Activated naive CD8-positive, alpha-beta T cell treated with anti-CD3 and anti-CD28 coated beads, Interleukin-2, amount 50 U/mL, for 16 hours (primary cell): Measurements from ENCODE around the gene SYNJ1.
"Not testable (repeated sequence)": the region's sequence is repeated elsewhere in the genome, so short reads cannot be mapped to it uniquely, and the experiment has no call there.

Experiments used
- DNase-seq: peaks from one replicate; pipeline ENCODE4 v3.0.0-alpha.2; 2020; ENCODE audit warnings: low read depth, low spot score

Gene SYNJ1

DNA sequence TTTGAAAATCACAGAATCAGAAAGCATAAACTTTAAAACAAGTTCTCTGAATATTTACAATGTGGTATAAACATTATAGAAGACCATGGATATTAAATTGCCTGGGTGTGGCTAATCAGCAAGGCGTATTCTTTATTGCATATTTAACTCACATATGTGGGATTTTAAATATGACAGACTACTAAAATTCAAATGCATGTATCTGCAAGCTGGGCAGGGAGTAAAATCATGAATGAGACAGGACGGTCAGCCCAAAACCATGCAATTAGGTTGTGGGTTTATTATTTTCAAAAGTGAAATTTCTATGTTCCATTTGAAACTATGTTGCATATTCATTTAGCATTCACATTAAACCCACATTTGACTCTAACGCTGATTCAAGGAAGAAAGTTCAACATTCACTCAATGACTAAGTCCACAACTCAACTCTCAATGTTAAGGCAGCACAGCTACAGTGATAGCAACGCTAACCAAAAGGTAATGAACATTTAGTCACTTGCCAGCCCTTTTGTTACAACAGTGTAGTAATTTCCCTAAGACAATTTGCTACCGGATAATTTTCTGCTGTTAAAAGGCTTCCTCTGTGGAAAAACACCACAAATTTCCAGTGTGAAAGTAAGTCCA is 6.3 kb upstream of the SYNJ1 start:
- no peak for DNase-seq

DNA sequence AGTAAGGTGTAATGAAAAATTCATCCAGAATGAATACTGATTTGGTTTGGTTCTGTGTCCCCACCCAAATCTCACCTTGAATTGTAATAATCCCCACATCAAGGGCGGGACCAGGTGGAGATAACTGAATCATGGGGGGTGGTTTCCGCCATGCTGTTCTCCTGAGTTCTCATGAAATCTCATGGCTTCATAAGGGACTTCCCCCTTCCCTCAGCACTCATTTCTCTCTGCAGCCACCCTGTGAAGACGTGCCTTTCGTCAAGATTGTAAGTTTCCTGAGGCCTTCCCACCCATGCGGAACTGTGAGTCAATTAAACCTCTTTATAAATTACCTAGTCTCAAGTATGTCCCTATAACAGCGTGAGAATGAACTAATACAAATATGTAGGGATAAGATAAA is 5.5 kb upstream of the SYNJ1 start:
- no peak for DNase-seq

DNA sequence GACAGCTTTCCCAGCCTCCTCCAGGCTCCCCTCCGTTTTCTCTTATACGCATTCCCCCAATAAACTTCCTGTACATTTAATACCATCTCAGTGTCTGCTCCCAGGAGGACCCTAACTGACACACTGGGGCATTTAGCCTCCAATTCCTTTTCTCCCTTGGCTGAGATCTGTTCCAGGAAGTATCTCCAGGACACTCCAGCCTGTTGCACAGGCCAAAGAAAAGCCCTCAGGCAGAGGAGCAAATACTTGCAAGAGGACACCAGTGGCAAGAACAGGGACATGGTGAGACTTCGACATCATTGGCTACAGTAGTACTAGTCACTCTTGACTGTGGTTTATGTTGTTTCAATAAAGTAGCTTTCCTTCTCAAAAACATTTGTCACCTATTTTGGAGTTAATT is 4.7 kb upstream of the SYNJ1 start:
- no peak for DNase-seq

DNA sequence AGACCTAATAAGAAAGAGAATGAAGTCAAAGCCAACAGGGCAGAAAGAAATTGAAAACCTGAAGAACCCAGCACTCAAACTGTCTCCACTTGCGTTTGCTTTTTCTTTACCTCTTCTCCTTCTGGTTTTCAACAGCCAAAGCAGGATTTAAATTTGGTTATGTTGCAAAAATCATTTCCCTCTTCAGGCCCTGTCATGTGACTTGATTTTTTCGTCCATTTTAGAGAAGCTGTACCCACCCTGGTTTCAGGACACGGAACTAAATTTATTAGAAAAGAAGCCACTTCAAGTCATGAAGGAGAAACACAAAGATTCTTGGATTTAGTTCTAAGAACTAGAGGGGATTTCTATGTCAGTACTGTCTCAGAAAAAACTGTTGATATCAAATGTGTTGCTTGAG is 1.0 kb upstream of the SYNJ1 start:
- DNase-seq: no peak

DNA sequence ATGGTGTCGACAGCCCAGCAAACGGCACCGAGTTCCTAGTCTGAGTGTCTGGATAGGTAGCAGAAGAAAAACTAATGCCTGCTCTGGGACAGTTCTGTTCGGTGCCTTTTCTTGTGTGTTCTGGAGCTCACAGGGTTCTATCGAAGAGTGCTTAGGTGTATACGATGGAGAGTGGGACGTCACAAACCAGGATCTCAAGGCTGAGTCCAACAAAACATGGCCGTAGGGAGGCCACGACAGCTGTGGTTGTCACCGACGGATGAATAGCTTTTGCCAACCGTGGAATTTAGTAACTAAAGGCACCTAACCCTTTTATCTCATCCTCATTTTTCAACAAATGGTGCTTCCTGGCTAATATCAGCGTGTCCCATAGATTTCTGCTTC is 635 bp upstream of the SYNJ1 start:
- DNase-seq: no peak

DNA sequence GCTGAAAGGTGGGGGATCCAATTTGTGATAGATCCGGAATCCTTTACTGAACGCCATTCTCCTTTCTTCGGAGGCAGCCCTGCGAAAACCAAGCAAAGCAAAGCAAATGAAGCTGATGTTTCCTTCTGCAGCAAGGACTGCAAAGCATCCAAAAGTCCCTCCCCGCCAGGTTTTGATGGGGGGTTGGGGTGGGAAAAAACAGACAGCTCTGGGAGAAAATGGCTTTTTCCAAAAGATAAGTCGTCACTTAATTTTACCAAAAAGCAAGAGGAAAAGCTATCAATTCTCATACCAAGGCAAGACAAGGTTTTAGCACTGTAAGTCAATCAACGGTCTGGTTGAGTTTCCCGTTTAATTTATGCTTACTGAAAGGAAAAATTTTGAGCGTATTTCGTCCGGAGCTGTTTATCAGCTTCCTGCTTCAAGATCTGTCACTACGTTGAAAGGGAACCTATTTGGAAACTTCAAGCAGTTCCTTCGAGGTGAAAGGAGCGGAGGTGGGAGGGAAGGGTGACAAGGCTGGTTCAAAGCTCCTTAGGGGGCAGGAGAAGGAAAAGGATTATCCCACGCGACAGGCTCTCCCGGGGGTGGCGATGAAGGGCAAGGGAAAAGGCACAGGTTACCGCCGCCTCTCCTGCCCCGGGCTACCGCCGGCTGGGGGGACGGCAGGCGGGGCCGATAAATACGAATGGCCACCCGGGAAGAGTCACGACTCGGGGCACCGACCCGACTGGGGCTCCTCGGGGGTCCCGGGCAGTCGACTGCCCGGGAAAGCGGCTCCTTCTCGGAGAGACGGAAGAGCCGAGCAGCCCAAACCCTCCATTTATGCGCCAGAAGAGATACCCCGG is 750 bp downstream of the SYNJ1 start:
- DNase-seq: no peak

DNA sequence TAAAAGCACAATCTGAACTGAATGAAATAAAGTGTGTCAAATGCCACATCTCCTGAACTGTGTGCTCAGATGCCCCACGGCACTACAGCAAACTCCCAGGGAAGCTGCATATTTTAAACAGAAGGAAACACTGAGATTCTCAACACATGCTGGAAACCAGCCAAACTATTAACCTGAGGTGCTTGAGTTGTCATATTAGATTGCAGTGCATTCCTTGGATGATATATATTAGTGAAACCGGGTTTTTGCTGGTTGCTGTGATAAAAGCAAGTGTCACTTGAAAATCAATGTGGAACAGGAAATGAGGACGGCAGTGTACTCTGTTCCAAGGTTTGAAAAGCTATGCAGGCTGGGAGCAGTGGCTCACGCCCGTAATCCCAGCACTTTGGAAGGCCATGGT is 8.7 kb downstream of the SYNJ1 start:
- no peak for DNase-seq

DNA sequence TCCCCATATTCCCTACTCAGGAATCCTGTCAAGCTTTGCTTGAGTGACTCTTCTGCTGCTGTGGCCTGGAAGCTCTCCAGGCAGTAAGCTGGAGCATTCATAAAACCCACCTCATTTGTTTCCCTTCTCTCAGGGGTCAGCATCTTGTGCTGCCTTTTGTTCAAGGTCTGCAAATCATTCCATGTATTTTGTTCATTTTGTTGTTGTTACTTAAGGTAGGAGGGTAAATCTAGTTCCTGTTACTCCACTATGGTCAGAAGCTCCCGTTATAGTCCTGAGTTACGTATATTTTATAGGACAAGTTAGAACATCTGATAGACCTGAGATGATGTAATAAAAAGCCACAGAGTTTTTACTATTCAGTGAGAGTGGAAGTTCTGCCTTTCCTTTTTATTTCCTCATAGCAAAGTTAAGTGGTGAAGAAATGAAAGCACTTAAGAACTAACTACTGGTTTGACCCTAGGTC is 9.9 kb downstream of the SYNJ1 start:
- DNase-seq: no peak

DNA sequence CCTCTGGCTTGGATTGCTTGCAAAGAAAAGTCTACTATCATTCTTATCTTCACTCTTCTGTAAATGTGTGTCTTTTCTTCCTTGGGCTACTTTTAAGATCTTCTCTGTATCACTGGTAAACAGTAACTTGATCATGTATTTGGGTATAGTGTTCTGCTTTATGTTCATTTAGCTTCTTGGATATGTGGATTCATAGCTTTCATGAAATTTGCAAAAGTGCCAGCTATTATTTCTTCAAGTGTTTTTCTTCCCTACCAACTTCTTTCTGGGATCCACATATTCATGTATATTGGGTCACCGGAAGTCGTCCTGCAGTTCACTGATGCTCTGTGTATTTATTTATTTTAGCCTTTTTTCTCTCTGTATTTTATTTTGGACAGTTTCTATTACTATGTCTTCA is 11.3 kb downstream of the SYNJ1 start:
- no peak for DNase-seq

DNA sequence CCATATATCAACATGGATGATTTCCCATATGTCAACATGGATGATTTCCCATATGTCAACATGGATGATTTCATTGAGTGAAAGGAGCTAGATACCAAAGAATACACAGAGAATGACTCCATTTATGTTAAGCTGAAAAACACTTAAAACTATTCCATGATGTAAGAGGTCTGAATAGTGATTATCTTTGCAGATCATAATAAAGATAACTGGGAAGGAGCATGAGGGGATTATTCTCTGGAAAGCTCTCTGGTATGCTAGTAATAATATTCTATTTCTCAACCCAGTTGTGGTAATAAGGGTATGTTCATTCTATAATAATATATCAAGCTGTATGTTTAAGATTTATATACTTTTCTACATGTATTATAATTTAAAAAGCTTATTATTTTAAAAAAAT is 14.1 kb downstream of the SYNJ1 start:
- DNase-seq: no peak

DNA sequence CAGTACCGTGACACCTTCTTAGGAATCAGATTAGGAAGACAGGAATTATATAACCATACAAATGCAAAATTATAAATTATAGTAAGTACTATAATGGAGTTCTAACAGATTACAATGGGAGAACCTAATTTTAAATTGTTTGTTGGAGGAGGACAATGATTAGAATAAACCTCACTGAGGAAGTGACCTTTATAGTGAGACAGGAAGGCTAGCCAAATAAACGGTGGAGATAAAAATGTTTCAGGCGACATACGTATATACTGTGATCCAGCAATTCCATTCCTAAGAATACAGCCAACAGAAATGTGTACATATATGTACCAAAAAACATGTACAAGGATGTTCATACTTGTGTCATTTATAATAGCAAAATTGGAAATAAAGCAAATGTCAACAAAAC is 15.2 kb downstream of the SYNJ1 start:
- no peak for DNase-seq

DNA sequence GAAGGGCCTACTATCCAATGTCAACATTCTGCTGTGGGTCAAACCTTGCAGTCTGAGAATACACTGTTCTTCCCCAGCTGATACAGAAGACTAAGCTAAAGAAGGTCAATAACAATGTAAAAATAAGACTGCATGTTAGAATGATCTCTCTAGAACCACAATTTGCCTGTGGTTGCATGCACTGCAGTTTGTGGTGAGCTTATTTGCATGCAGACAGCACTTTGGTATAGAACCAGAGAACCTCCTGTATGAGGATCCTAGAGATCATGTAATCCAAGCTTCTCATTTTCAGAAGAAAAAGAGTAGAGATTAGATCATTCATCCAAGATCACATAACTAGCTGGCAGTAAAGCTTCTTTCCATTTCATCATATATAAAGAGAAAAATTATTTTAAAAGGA is 15.8 kb downstream of the SYNJ1 start:
- DNase-seq: no peak

DNA sequence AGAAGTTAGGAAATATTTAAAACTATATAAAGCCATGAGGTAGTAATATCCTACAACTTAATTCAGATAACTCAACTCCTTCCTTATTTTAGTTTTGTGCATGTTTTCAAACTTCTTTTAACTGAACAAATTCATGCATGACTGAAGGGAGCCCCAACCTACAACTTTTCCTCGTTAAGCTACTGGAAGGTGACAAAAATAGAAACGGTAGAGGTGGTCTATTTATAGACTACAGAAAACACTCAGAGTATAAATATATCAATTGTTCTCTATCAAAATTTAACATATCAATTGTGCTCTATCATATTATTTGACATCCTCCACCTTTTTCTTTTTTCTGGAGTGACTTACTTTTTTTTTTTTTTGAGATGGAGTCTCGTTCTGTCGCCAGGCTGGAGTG is 16.8 kb downstream of the SYNJ1 start:
- no peak for DNase-seq

DNA sequence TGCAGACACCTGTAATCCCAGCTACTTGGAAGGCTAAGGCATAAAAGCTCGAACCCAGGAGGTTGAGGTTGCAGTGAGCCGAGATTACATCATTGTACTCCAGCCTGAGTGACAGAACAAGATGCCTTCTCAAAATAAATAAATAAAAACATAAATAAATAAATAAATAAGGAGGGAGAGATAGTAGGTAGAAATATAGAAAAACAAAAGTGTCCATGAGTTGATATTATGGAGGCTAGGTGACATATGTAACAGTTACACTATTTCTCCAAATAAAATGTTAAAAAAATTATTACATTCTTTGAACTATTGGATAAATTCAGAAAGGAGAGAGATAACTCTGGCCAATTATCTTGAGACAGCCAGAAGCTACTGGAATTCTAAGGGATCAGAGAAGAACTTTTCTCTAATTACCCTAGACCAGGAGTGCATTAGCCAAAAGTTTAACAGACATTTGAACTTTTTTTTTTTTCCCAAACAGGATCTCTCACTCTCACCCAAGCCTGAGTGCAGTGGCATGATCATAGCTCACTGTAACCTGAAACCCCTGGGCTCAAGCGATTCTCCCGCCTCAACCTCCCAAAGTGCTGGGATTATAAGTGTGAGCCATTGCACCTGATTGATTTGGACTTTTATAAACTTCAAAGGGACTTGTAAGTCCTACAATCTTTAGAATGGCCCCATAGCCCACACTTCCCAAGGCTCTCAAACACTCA is 17.6 kb downstream of the SYNJ1 start:
- no peak for DNase-seq

DNA sequence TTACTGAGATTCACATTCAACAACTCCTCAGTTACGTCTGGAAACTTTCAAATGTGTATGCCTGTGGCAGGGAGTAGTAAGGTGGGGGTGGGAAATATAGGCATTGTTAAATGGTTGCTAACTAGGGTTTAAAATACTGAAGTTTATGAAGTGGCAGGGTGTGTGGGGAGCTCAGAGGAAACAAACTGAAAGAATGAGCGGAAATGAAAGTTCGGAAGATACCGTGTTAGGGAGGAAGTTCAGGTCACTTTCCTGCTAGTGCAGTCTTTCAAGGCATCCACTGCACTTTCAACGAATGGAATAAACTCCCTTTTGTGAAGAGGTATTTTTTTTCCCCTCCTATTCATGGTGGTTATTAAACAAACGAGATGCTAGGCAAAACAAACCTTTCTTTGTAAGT is 19.7 kb downstream of the SYNJ1 start:
- no peak for DNase-seq

DNA sequence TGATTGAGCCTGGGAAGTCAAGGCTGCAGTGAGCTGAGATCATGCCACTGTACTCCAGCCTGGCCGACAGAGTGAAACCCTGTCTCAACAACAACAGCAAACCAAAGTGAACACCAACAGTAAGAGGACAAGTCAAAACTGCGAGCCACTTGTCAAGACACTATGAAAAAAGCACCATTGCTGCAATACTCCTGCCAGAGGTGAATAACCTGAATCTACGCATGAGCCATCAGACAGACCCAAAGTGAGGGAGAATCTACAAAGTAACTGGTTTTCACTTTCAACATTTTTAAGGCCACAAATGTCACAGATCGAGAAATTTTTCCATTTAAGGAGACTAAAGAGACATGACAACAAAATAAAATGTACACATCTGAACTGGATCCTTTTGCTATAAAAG is 21.9 kb downstream of the SYNJ1 start:
- no peak for DNase-seq

DNA sequence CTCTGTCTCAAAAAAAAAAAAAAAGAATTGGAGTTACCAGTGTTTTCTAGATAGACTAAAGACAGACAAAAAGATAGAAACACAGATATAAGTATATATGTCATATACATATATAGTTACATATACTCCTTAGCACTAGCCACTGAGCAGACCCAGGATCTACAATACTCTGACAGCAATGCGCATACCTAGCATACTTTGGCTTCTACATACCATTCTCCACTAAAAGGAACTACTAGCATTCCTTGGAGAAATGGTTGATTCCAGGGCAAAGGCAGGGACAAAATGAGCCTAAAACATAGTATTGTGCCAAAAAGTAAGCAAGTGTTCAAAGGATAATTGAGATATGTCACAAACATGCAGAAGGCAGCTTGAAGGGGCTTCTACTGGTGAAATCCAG is 22.7 kb downstream of the SYNJ1 start:
- no peak for DNase-seq

DNA sequence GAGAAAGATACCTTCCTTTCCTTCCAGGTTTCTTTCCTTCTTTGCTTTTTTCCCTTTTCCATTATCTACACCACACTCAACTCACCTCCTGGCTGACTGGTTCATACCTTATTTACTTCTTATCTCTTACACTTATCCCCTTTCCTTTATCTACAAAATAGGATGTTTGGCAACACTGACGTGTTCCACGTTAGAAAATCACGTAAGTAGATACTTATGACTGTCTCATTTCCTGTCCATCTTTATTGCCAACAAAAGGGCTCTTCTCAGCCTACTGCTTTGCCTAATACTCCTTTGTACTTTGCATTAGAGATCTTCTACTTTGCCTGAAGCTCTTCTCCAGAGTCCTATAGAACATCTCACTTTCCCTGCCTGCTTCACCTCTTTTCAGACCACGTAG is 25.1 kb downstream of the SYNJ1 start:
- no peak for DNase-seq

DNA sequence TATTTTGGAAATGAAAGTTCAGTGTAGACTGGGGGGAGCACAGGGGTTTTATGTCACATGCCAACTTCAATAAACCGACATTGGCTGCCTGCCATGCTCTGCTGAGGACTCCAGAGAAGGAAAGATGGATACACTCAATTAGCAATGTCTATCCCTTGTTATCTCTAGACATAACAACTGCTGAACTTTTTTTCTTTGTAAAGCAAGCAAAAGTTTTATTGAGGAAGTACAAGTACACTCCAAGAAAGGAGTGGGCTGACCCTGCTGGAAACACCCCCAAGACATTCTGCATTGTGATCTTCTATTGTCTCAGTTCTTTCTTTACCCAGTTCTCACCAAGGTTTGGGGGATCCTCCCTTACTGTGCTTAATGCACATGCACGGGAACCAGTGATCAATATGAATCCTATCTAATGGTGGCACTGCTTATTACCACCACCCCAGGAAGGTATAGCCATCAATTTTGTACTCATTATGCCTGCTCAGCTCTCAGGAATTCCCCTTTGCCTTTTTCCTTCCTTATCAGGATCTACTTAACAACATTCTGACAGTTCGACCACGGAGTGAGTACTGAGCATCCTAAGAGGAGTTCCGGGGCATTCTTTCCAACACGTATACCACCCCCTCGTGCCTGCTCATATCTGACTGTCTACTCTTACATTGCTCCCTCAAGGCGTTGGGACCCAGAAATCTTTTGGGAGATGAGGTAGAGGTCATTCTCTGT is 28.7 kb downstream of the SYNJ1 start:
- DNase-seq: no peak

DNA sequence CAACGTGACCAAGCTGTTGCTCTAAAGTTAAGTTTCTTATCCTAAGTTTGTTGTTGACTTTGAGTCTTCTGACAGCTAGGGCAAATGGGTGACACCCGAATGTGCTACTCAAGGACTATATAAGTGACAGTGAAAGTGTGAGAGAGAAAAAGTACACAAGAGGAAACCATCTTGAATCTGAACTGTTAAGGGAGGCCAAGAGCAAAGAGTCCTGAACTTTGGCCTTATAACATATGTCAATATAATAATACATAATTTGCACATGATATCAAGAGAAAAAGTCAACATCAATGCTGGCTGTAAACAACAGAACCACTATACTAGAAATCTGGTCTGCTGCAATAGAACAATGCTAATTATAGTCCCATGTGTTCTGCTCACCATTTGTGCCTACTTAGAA is 29.5 kb downstream of the SYNJ1 start:
- no peak for DNase-seq

DNA sequence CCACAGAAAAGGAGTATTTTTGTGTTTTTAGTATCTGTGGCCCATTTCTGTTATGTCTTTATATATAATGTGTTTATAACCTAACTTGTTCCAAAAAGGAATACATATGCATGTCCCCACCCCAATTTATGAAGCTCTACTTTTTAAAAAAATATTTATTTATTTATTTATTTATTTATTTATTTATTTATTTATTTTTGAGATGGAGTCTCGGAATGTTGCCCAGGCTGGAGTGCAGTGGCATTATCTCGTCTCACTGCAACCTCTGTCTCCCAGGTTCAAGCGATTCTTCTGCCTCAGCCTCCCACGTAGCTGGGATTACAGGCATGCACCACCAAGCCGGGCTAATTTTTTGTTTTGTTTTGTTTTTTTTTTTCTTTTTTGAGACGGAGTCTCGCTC is 32.3 kb downstream of the SYNJ1 start:
- not testable (repeated sequence) for DNase-seq

DNA sequence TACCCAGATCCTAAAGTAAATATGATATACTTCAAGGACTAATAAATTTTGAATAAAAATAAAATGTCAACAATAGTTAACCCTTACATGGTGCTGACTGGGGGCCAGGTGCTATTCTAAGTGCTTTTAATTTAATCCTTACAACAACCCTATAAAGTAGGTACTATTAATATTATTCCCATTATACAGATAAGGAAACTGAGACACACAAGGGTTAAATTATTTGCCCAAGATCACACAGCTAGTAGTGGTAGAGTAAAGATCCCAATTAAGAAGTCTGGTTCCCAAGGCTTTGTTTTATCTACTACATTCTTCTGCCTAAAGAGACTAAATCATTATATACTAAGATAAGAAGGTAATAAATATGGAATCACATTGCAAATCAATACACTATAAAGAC is 34.2 kb downstream of the SYNJ1 start:
- DNase-seq: no peak
